Stimulated activated naive CD8-positive, alpha-beta T cell treated with anti-CD3 and anti-CD28 coated beads, Interleukin-15, Interleukin-2, amounts not matched to agents 100 ng/mL and 50 ng/mL, for 24 hours (primary cell): ENCODE measurements around the gene TSPAN7.

ENCODE experiments used
- H3K27ac Mint-ChIP-seq: one replicate; pipeline ENCODE4 v1.8.0; 2021; ENCODE audit warnings: mild to moderate bottlenecking, mixed read lengths
- H3K27me3 Mint-ChIP-seq: one replicate; pipeline ENCODE4 v1.8.0; 2021; ENCODE audit warnings: mixed read lengths
- H3K36me3 Mint-ChIP-seq: one replicate; pipeline ENCODE4 v1.8.0; 2021; ENCODE audit warnings: low read depth, mixed read lengths
- H3K4me1 Mint-ChIP-seq: one replicate; pipeline ENCODE4 v1.8.0; 2021; ENCODE audit warnings: low read depth, mixed read lengths
- H3K4me3 Mint-ChIP-seq: one replicate; pipeline ENCODE4 v1.8.0; 2021; ENCODE audit warnings: mild to moderate bottlenecking, mixed read lengths
- H3K9me3 Mint-ChIP-seq: one replicate; pipeline ENCODE4 v1.8.0; 2021; ENCODE audit warnings: mixed read lengths

Gene TSPAN7

GRCh38 chrX:38570396-38570795, 9.1 kb downstream of the TSPAN7 start:
- Mint-ChIP-seq H3K27ac (no peak overlapping the region), H3K9me3 (no peaks in the 10 kb centered on the region), H3K4me3 (no peak overlapping the region), H3K27me3 (no peaks in the 10 kb centered on the region), H3K36me3 (no peaks in the 10 kb centered on the region), H3K4me1 (no peaks in the 10 kb centered on the region)

GRCh38 chrX:38571058-38571457, 9.7 kb downstream of the TSPAN7 start:
- no peaks in the 10 kb centered on the region for H3K36me3 Mint-ChIP-seq
- no peaks in the 10 kb centered on the region for H3K27me3 Mint-ChIP-seq
- H3K4me3 Mint-ChIP-seq = no peak overlapping the region
- H3K27ac Mint-ChIP-seq = no peak overlapping the region
- H3K9me3 Mint-ChIP-seq = no peaks in the 10 kb centered on the region
- H3K4me1 Mint-ChIP-seq = no peaks in the 10 kb centered on the region

- Mint-ChIP-seq H3K27ac (no peak overlapping the region), H3K4me1 (no peaks in the 10 kb centered on the region), H3K4me3 (no peak overlapping the region), H3K27me3 (no peaks in the 10 kb centered on the region), H3K36me3 (no peaks in the 10 kb centered on the region), H3K9me3 (no peaks in the 10 kb centered on the region)
Measured at GRCh38 chrX:38574858-38575257, 13.5 kb downstream of the TSPAN7 start.

- Mint-ChIP-seq H3K27me3 (no peaks in the 10 kb centered on the region), H3K4me3 (no peak overlapping the region), H3K27ac (no peak overlapping the region), H3K9me3 (no peaks in the 10 kb centered on the region), H3K4me1 (no peaks in the 10 kb centered on the region), H3K36me3 (no peaks in the 10 kb centered on the region)
Measured at GRCh38 chrX:38575888-38576287, 14.5 kb downstream of the TSPAN7 start.

GRCh38 chrX:38577738-38578137, 16.4 kb downstream of the TSPAN7 start:
- Mint-ChIP-seq H3K4me3 (no peak overlapping the region), H3K36me3 (no peaks in the 10 kb centered on the region), H3K9me3 (no peaks in the 10 kb centered on the region), H3K27me3 (no peaks in the 10 kb centered on the region), H3K4me1 (no peaks in the 10 kb centered on the region), H3K27ac (no peak overlapping the region)

DNA sequence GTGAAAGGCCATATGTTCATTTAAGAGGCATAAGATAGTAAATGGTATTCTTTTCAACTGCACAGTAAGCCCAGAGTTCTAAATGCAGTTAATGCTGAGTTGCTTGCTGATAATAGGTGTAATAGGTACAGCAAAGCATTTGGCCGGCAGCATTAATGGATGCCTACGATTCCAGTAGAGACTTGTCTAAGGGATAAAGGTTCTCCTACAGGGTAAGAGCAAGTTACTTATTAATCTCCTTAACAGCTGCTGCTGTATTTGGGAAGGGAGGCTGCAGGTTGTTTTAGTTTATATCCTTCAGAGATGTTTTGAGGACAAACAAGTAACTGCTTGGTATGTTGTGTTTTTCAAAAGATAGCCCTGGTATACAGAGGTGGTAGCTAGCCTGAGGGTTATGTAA, 16.8 kb downstream of the TSPAN7 start:
- Mint-ChIP-seq H3K27ac (no peak overlapping the region), H3K4me1 (no peaks in the 10 kb centered on the region), H3K36me3 (no peaks in the 10 kb centered on the region), H3K9me3 (no peaks in the 10 kb centered on the region), H3K27me3 (no peaks in the 10 kb centered on the region), H3K4me3 (no peak overlapping the region)

- no peaks in the 10 kb centered on the region for H3K27me3 Mint-ChIP-seq
- H3K27ac Mint-ChIP-seq = no peak overlapping the region
- no peaks in the 10 kb centered on the region for H3K9me3 Mint-ChIP-seq
- H3K4me1 Mint-ChIP-seq = no peaks in the 10 kb centered on the region
- no peaks in the 10 kb centered on the region for H3K36me3 Mint-ChIP-seq
- no peak overlapping the region for H3K4me3 Mint-ChIP-seq
Measured at GRCh38 chrX:38583181-38583580, 21.8 kb downstream of the TSPAN7 start.

DNA sequence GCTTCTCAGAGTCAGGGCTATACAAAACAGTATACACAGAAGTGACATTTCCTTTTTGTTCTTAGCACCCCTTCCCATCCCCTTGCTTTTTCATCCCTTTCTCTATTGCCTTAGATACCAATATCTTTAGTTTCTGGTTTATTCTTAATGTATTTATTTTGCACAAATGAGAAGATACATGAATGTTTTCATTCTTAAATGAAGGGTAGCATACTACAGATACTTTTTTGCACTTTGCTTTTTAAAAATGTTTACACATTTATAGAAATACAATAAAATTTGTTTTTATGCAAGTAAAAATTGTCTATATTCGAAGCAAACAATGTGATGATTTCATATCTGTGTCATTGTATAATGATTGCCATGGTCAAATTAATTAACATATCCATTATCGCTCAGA, 33.1 kb downstream of the TSPAN7 start:
- no peaks in the 10 kb centered on the region for H3K27me3 Mint-ChIP-seq
- no peaks in the 10 kb centered on the region for H3K9me3 Mint-ChIP-seq
- no peaks in the 10 kb centered on the region for H3K36me3 Mint-ChIP-seq
- no peak overlapping the region for H3K4me3 Mint-ChIP-seq
- H3K4me1 Mint-ChIP-seq = no peaks in the 10 kb centered on the region
- H3K27ac Mint-ChIP-seq = no peak overlapping the region

GRCh38 chrX:38595801-38596200, 34.5 kb downstream of the TSPAN7 start:
- Mint-ChIP-seq H3K36me3 (no peaks in the 10 kb centered on the region), H3K4me1 (no peaks in the 10 kb centered on the region), H3K27ac (no peak overlapping the region), H3K27me3 (no peaks in the 10 kb centered on the region), H3K9me3 (no peaks in the 10 kb centered on the region), H3K4me3 (no peak overlapping the region)

DNA sequence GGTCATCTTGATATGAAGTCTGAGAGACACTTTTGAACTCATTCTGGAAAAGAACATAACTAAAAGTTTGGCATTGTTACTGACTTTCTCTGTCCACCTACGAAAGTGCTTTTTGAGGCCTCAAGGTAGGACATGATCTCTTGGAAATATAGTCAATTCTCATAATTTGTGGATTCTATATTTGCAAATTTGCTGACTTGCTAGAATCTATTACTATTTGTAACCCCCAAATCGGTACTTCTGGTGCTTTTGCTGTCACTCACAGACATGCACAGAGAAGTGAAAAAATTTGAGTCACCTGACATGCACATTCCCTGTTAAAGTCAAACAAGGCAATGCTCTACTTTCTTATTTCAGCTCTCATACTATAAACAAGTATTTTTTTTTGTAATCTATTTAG, 35.6 kb downstream of the TSPAN7 start:
- no peaks in the 10 kb centered on the region for H3K4me1 Mint-ChIP-seq
- no peaks in the 10 kb centered on the region for H3K36me3 Mint-ChIP-seq
- H3K27me3 Mint-ChIP-seq = no peaks in the 10 kb centered on the region
- H3K9me3 Mint-ChIP-seq = no peaks in the 10 kb centered on the region
- no peak overlapping the region for H3K27ac Mint-ChIP-seq
- no peak overlapping the region for H3K4me3 Mint-ChIP-seq

GRCh38 chrX:38599796-38600755, 38.7 kb downstream of the TSPAN7 start:
- Mint-ChIP-seq H3K4me3 (no peak overlapping the region), H3K27ac (no peak overlapping the region), H3K36me3 (no peaks in the 10 kb centered on the region), H3K4me1 (no peaks in the 10 kb centered on the region), H3K9me3 (no peaks in the 10 kb centered on the region), H3K27me3 (no peaks in the 10 kb centered on the region)

GRCh38 chrX:38601866-38602265, 40.5 kb downstream of the TSPAN7 start:
- Mint-ChIP-seq H3K9me3 (no peaks in the 10 kb centered on the region), H3K27ac (no peak overlapping the region), H3K4me1 (no peaks in the 10 kb centered on the region), H3K4me3 (no peak overlapping the region), H3K36me3 (no peaks in the 10 kb centered on the region), H3K27me3 (no peaks in the 10 kb centered on the region)

- no peaks in the 10 kb centered on the region for H3K4me1 Mint-ChIP-seq
- no peak overlapping the region for H3K4me3 Mint-ChIP-seq
- no peaks in the 10 kb centered on the region for H3K9me3 Mint-ChIP-seq
- H3K27me3 Mint-ChIP-seq = no peaks in the 10 kb centered on the region
- H3K36me3 Mint-ChIP-seq = no peaks in the 10 kb centered on the region
- H3K27ac Mint-ChIP-seq = no peak overlapping the region
Measured at GRCh38 chrX:38606821-38607220, 45.5 kb downstream of the TSPAN7 start.

GRCh38 chrX:38607976-38608375, 46.6 kb downstream of the TSPAN7 start:
- Mint-ChIP-seq H3K36me3 (no peaks in the 10 kb centered on the region), H3K27ac (no peak overlapping the region), H3K27me3 (no peaks in the 10 kb centered on the region), H3K9me3 (no peaks in the 10 kb centered on the region), H3K4me1 (no peaks in the 10 kb centered on the region), H3K4me3 (no peak overlapping the region)

DNA sequence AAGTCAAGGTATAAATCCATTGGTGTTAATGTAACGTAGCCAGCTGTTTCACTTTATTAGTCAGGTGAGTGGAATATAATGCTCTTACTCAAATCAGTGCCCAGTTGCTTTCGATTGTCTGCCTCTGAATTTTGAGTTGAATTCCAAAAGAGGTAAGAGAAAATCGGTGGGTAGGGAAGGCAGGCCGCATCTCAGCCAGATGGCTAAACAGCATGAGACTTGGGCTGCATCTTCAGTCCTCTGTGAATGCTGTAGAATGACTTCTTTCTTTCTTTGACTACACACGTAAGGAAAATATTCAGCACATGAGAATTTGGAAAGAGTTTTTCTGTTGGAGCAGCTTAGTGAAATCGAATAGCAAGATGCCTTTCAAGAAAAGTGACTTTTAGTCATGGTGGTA, 49.5 kb downstream of the TSPAN7 start:
- H3K27me3 Mint-ChIP-seq = no peaks in the 10 kb centered on the region
- H3K27ac Mint-ChIP-seq = no peak overlapping the region
- H3K9me3 Mint-ChIP-seq = no peaks in the 10 kb centered on the region
- H3K4me1 Mint-ChIP-seq = no peaks in the 10 kb centered on the region
- no peaks in the 10 kb centered on the region for H3K36me3 Mint-ChIP-seq
- no peak overlapping the region for H3K4me3 Mint-ChIP-seq

- Mint-ChIP-seq H3K4me1 (no peaks in the 10 kb centered on the region), H3K9me3 (no peaks in the 10 kb centered on the region), H3K4me3 (no peak overlapping the region), H3K36me3 (no peaks in the 10 kb centered on the region), H3K27ac (no peak overlapping the region), H3K27me3 (no peaks in the 10 kb centered on the region)
Measured at GRCh38 chrX:38612281-38612680, 50.9 kb downstream of the TSPAN7 start.
